C4-2B (cell line): ENCODE data around the gene PRND.

Experiments used
- ZFX ChIP-seq: fragments of 450-650 bp; IDR thresholded peaks from 2 replicates; pipeline ENCODE4 v1.6.1; 2017
- TF ChIP-seq, protein P1 (sequence below): fragments of 450-650 bp; conservative IDR thresholded peaks from 2 replicates; pipeline ENCODE4 v1.5.1; 2017; ENCODE audit warnings: mild to moderate bottlenecking

DNA sequence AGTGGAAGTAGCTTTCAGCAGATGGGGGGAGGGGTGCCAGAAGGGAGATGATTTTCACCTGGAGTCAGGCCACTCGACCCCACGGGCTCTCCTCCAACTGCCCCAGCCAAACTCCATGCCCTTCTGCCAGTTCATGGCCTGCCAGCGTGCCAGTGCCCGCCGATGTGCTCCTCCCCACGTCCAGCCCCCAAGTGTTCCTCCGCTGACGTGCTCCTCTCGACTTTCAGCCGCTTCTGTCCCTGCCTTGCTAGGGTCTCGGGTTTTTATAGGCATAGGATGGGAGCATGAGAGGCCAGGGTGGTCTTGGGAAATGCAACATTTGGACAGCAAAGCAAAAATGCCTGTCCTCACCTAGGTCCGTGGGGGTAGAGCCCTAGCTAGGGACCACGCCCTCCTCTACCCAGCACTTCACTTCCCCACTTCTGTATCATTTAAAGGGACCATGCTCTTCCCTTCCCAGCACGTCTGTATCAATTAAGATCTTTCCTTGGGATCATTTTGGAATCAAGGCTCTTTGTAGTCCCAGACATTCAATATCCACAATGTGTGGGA lies 54.4 kb downstream of the PRND start:
- TF ChIP-seq, protein P1, sequence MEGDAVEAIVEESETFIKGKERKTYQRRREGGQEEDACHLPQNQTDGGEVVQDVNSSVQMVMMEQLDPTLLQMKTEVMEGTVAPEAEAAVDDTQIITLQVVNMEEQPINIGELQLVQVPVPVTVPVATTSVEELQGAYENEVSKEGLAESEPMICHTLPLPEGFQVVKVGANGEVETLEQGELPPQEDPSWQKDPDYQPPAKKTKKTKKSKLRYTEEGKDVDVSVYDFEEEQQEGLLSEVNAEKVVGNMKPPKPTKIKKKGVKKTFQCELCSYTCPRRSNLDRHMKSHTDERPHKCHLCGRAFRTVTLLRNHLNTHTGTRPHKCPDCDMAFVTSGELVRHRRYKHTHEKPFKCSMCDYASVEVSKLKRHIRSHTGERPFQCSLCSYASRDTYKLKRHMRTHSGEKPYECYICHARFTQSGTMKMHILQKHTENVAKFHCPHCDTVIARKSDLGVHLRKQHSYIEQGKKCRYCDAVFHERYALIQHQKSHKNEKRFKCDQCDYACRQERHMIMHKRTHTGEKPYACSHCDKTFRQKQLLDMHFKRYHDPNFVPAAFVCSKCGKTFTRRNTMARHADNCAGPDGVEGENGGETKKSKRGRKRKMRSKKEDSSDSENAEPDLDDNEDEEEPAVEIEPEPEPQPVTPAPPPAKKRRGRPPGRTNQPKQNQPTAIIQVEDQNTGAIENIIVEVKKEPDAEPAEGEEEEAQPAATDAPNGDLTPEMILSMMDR, result no peak
- no peak for TF ChIP-seq ZFX
